Muscle layer of colon (tissue), 2 donors: Measurements from ENCODE around the gene POU2AF3.

Source experiments
- H3K27ac ChIP-seq: one replicate; pipeline ENCODE4 v1.7.0; 2013; ENCODE audit warnings: low read depth, mild to moderate bottlenecking, low read length, moderate library complexity
- H3K27me3 ChIP-seq, 2 donors: one replicate each; pipeline ENCODE4 v1.7.0; 2013; ENCODE audit warnings: low read length in 2 of 2, mild to moderate bottlenecking in 2 of 2; ENCODE audit not compliant: insufficient read depth in 2 of 2, control insufficient read depth in 1 of 2
- H3K36me3 ChIP-seq: one replicate; pipeline ENCODE4 v1.7.0; 2013; ENCODE audit warnings: mild to moderate bottlenecking, low read length; ENCODE audit not compliant: insufficient read depth
- H3K4me1 ChIP-seq: one replicate; pipeline ENCODE4 v1.7.0; 2013; ENCODE audit warnings: mild to moderate bottlenecking, low read length; ENCODE audit not compliant: insufficient read depth
- H3K4me3 ChIP-seq, 2 donors: one replicate each; pipeline ENCODE4 v1.7.0; 2013; ENCODE audit warnings: low read length in 2 of 2, low read depth in 1 of 2, mild to moderate bottlenecking in 1 of 2, moderate library complexity in 1 of 2
- H3K9ac ChIP-seq: one replicate; pipeline ENCODE4 v1.7.0; 2013; ENCODE audit warnings: low read length
- H3K9me3 ChIP-seq: one replicate; pipeline ENCODE4 v1.7.0; 2013; ENCODE audit warnings: mild to moderate bottlenecking, low read length
- donor health status: abdominal sarcoma.
- donor health status: Adenocarcinoma of cecum.

Gene POU2AF3

GRCh38 chr11:111330234-111330893 is 32.0 kb downstream of the POU2AF3 start:
- Histone ChIP-seq H3K4me1 (peaks cover 57% of the 10 kb centered on the region), H3K4me3 (no peak overlapping the region), H3K27ac (peak overlapping the region; percentile 25), H3K9me3 (no peaks in the 10 kb centered on the region), H3K36me3 (no peaks in the 10 kb centered on the region), H3K27me3 (no peaks in the 10 kb centered on the region), H3K9ac (no peak overlapping the region)

- Histone ChIP-seq H3K4me1 (peaks cover 57% of the 10 kb centered on the region), H3K27ac (peak overlapping the region; percentile 17), H3K9ac (no peak overlapping the region), H3K9me3 (no peaks in the 10 kb centered on the region), H3K27me3 (no peaks in the 10 kb centered on the region), H3K4me3 (no peak overlapping the region), H3K36me3 (no peaks in the 10 kb centered on the region)
These were observed 33.5 kb downstream of the POU2AF3 start for GRCh38 chr11:111331711-111332479.

- Histone ChIP-seq H3K9ac (no peak overlapping the region), H3K27me3 (no peaks in the 10 kb centered on the region), H3K36me3 (no peaks in the 10 kb centered on the region), H3K4me3 (no peak overlapping the region), H3K27ac (no peak overlapping the region), H3K9me3 (no peaks in the 10 kb centered on the region), H3K4me1 (peaks cover 31% of the 10 kb centered on the region)
These were observed 36.5 kb downstream of the POU2AF3 start for GRCh38 chr11:111334532-111335502.

- H3K9ac ChIP-seq = no peak overlapping the region
- no peaks in the 10 kb centered on the region for H3K27me3 ChIP-seq
- no peaks in the 10 kb centered on the region for H3K36me3 ChIP-seq
- peaks cover 24% of the 10 kb centered on the region for H3K4me1 ChIP-seq
- H3K9me3 ChIP-seq = no peaks in the 10 kb centered on the region
- no peak overlapping the region for H3K27ac ChIP-seq
- H3K4me3 ChIP-seq = no peak overlapping the region
These were observed 37.2 kb downstream of the POU2AF3 start for GRCh38 chr11:111335549-111335948.

GRCh38 chr11:111336062-111336461 is 37.7 kb downstream of the POU2AF3 start:
- Histone ChIP-seq H3K4me3 (no peak overlapping the region), H3K36me3 (no peaks in the 10 kb centered on the region), H3K9ac (no peak overlapping the region), H3K9me3 (no peaks in the 10 kb centered on the region), H3K27ac (no peak overlapping the region), H3K27me3 (no peaks in the 10 kb centered on the region), H3K4me1 (peaks cover 19% of the 10 kb centered on the region)

- Histone ChIP-seq H3K27me3 (no peaks in the 10 kb centered on the region), H3K4me1 (peaks cover 12% of the 10 kb centered on the region), H3K27ac (no peak overlapping the region), H3K9me3 (no peaks in the 10 kb centered on the region), H3K4me3 (no peak overlapping the region), H3K9ac (no peak overlapping the region), H3K36me3 (no peaks in the 10 kb centered on the region)
These were observed 38.4 kb downstream of the POU2AF3 start for GRCh38 chr11:111336582-111337256.

GRCh38 chr11:111339758-111340388 is 41.5 kb downstream of the POU2AF3 start:
- Histone ChIP-seq H3K9me3 (no peaks in the 10 kb centered on the region), H3K4me3 (no peak overlapping the region), H3K9ac (no peak overlapping the region), H3K4me1 (peaks cover 7% of the 10 kb centered on the region), H3K27ac (no peak overlapping the region), H3K27me3 (no peaks in the 10 kb centered on the region), H3K36me3 (no peaks in the 10 kb centered on the region)

- no peak overlapping the region for H3K9ac ChIP-seq
- no peak overlapping the region for H3K4me3 ChIP-seq
- H3K4me1 ChIP-seq = peaks cover 7% of the 10 kb centered on the region
- no peaks in the 10 kb centered on the region for H3K27me3 ChIP-seq
- no peaks in the 10 kb centered on the region for H3K36me3 ChIP-seq
- no peaks in the 10 kb centered on the region for H3K9me3 ChIP-seq
- H3K27ac ChIP-seq = no peak overlapping the region
These were observed 44.0 kb downstream of the POU2AF3 start for GRCh38 chr11:111342329-111342728.

GRCh38 chr11:111344032-111344431 is 45.7 kb downstream of the POU2AF3 start:
- Histone ChIP-seq H3K4me3 (no peak overlapping the region), H3K4me1 (peaks cover 7% of the 10 kb centered on the region), H3K27ac (no peak overlapping the region), H3K27me3 (no peaks in the 10 kb centered on the region), H3K36me3 (no peaks in the 10 kb centered on the region), H3K9ac (no peak overlapping the region), H3K9me3 (no peaks in the 10 kb centered on the region)

- Histone ChIP-seq H3K9me3 (no peaks in the 10 kb centered on the region), H3K27ac (no peak overlapping the region), H3K36me3 (no peaks in the 10 kb centered on the region), H3K27me3 (no peaks in the 10 kb centered on the region), H3K4me3 (no peak overlapping the region), H3K4me1 (peaks cover 7% of the 10 kb centered on the region), H3K9ac (no peak overlapping the region)
These were observed 48.8 kb downstream of the POU2AF3 start for GRCh38 chr11:111347002-111347722.
